Gastrocnemius medialis (tissue), 4 donors: ENCODE data around the gene SEMA4B. TPM values are rescaled to one million over a fixed set of nuclear protein-coding genes. Genes with fewer than 3 reads are reported as not detected.
A peak's percentile ranks its signal among the peaks of the same experiment; 100 is the strongest.

Source experiments
- ATAC-seq, 2 donors: fragments of 150-250 bp; one replicate each; pipeline ENCODE4 v1.9.1; 2016
- DNase-seq, 2 donors: peaks; one replicate each; pipeline ENCODE4 v3.0.0-alpha.2; 2019
- H3K27ac ChIP-seq, 4 donors: fragments of 200-600 bp; sonication (generic); 1 replicate in 1 of 4; 2 replicates in 3 of 4; pipeline ENCODE4 v1.5.1; 2016 to 2018; ENCODE audit warnings: mild to moderate bottlenecking in 2 of 4, moderate library complexity in 1 of 4
- H3K27me3 ChIP-seq, 3 donors: fragments of 200-600 bp; sonication (generic) in 2 of 3; 1 replicate in 1 of 3; 2 replicates in 2 of 3; pipeline versions ENCODE4 v1.5.1 to v1.6.0; 2016 to 2019; ENCODE audit warnings: mild to moderate bottlenecking in 1 of 3, moderate library complexity in 1 of 3
- H3K36me3 ChIP-seq, 2 donors: fragments of 200-600 bp; sonication (generic) in 1 of 2; one replicate each; pipeline ENCODE4 v1.5.1; 2017 to 2018
- H3K4me1 ChIP-seq, 2 donors: fragments of 200-600 bp; sonication (generic) in 1 of 2; one replicate each; pipeline ENCODE4 v1.5.1; 2016 to 2017; ENCODE audit warnings: mild to moderate bottlenecking in 2 of 2
- H3K4me3 ChIP-seq, 4 donors: fragments of 200-600 bp; sonication (generic) in 3 of 4; 1 replicate in 1 of 4; 2 replicates in 3 of 4; pipeline ENCODE4 v1.5.1; 2016 to 2019; ENCODE audit warnings: mild to moderate bottlenecking in 2 of 4
- H3K9me3 ChIP-seq, 3 donors: fragments of 200-600 bp; sonication (generic) in 2 of 3; 1 replicate in 1 of 3; 2 replicates in 2 of 3; pipeline ENCODE4 v1.5.1; 2016 to 2019
- CTCF ChIP-seq, 5 experiments: fragments of 450-650 bp in 3 of 5; fragments of 200-600 bp in 2 of 5; sonication (generic) in 2 of 5; IDR thresholded peaks in 4 of 5; conservative IDR thresholded peaks in 1 of 5; 1 replicate in 4 of 5; 2 replicates in 1 of 5; pipeline ENCODE4 v1.5.1; 2016 to 2019; ENCODE audit warnings: antibody characterized with exemption in 5 of 5, mild to moderate bottlenecking in 3 of 5, moderate library complexity in 3 of 5
- POLR2A ChIP-seq, 2 donors: fragments of 450-650 bp; IDR thresholded peaks; one replicate each; pipeline ENCODE4 v1.6.1; 2017; ENCODE audit warnings: antibody characterized with exemption in 2 of 2, mild to moderate bottlenecking in 2 of 2, moderate library complexity in 2 of 2
- in situ Hi-C, 4 donors: fragments of 200-750 bp; cut with MboI; loops; one replicate each; pipeline versions ENCODE4 v1.15.0 to v1.8.0; 2017; ENCODE audit warnings: low sequenced_read_pairs in 4 of 4
- intact Hi-C: fragments of 100-400 bp; cut with DNase I; formaldehyde crosslinking; loops from one replicate; pipeline ENCODE4 v1.15.1; 2023; ENCODE audit warnings: low total_unique reads
- total RNA-seq, 4 donors: library from RNA; depleted of rRNA; stranded (reverse); fragments of >200 nt; gene quantifications; one replicate each; pipeline versions ENCODE4 v1.1.0 to v1.2.3, GENCODE V29; 2016

Gene SEMA4B
- total RNA-seq, 4 donors from 2014 or later, result 2.1 to 12.1 (median 6.4) TPM

GRCh38 chr15:90241343-90242192 lies 40.4 kb downstream of the SEMA4B start:
- TF ChIP-seq CTCF (IDR thresholded peaks at IDR 0.05 in 4 of 5, conservative IDR thresholded peaks at IDR 0.05 in 1 of 5) (no peak), POLR2A (IDR thresholded peaks at IDR 0.05) (no peak)
- in situ Hi-C loops, result no loop called here
- DNase-seq (no peak), ATAC-seq (no peak)
- Histone ChIP-seq H3K4me1 (no peaks in the 10 kb centered on the region), H3K4me3 (no peak overlapping the region), H3K27me3 (no peaks in the 10 kb centered on the region), H3K27ac (no peak overlapping the region), H3K36me3 (peaks cover 0 to 27% of the 10 kb centered on the region in 2 donors), H3K9me3 (no peaks in the 10 kb centered on the region)
- intact Hi-C loops, result no loop called here

- Histone ChIP-seq H3K4me3 (no peak overlapping the region), H3K9me3 (no peaks in the 10 kb centered on the region), H3K27ac (no peak overlapping the region), H3K36me3 (peaks cover 0 to 12% of the 10 kb centered on the region in 2 donors), H3K27me3 (no peaks in the 10 kb centered on the region), H3K4me1 (no peaks in the 10 kb centered on the region)
- ATAC-seq (no peak), DNase-seq (no peak)
- in situ Hi-C loops (no loop called here), intact Hi-C loops (no loop called here)
- TF ChIP-seq POLR2A (IDR thresholded peaks at IDR 0.05), result no peak
- no peak for TF ChIP-seq CTCF (IDR thresholded peaks at IDR 0.05 in 4 of 5, conservative IDR thresholded peaks at IDR 0.05 in 1 of 5)
Measured at GRCh38 chr15:90243943-90244639, 43.0 kb downstream of the SEMA4B start.

- intact Hi-C loops (loop anchor here (2.0 kb wide), 1 partner anchor 16 kb away; the partner anchor contains the start of gene NGRN), in situ Hi-C loops (no loop called here)
- peak overlapping the region; percentile 63 to 87 (median 72) for H3K4me3 ChIP-seq
- peaks cover 4 to 9% of the 10 kb centered on the region in 2 donors for H3K4me1 ChIP-seq
- no peak for DNase-seq
- no peaks in the 10 kb centered on the region for H3K9me3 ChIP-seq
- no peak for TF ChIP-seq CTCF (IDR thresholded peaks at IDR 0.05 in 4 of 5, conservative IDR thresholded peaks at IDR 0.05 in 1 of 5)
- H3K27me3 ChIP-seq, result no peaks in the 10 kb centered on the region
- H3K36me3 ChIP-seq, result no peaks in the 10 kb centered on the region
- H3K27ac ChIP-seq, result peak overlapping the region in 2 of 4 donors; percentile 2 to 46
- peak in 1 of 2 donors; percentile 5 for ATAC-seq
Measured at GRCh38 chr15:90248789-90249202, 47.7 kb downstream of the SEMA4B start.

- H3K27ac ChIP-seq, result peak within 1 kb of the TSS in 2 of 4 donors; percentile 2 to 46
- H3K9me3 ChIP-seq, result no peaks in the 10 kb centered on the region
- peak in 1 of 2 donors; percentile 26 for TF ChIP-seq POLR2A (IDR thresholded peaks at IDR 0.05)
- no peak for TF ChIP-seq CTCF (IDR thresholded peaks at IDR 0.05 in 4 of 5, conservative IDR thresholded peaks at IDR 0.05 in 1 of 5)
- peak within 1 kb of the TSS; percentile 63 to 87 (median 72) for H3K4me3 ChIP-seq
- intact Hi-C loops, result loop anchor here (2.0 kb wide), 1 partner anchor 15 kb away; the partner anchor contains the start of gene NGRN
- H3K4me1 ChIP-seq, result peaks cover 4 to 9% of the 10 kb centered on the region in 2 donors
- ATAC-seq (peak; percentile 88 to 93), DNase-seq (peak; percentile 83)
- in situ Hi-C loops, result no loop called here
- no peaks in the 10 kb centered on the region for H3K27me3 ChIP-seq
- no peaks in the 10 kb centered on the region for H3K36me3 ChIP-seq
Measured at GRCh38 chr15:90249203-90249863, 48.2 kb downstream of the SEMA4B start, which contains the start of gene TTLL13. Gene TTLL13 (plus strand): TSS chr15:90249556. CDS start chr15:90250631, 1,075 bp downstream.
